Adrenal gland (tissue), 12 donors: Measurements from ENCODE around the gene VPS11. TPM values are rescaled to one million over a fixed set of nuclear protein-coding genes. Genes with fewer than 3 reads are reported as not detected.
A peak's percentile ranks its signal among the peaks of the same experiment; 100 is the strongest.

Source experiments
- DNase-seq, 7 donors: peaks; one replicate each; pipeline ENCODE4 v3.0.0-alpha.2; 2019 to 2020
- H3K27ac ChIP-seq, 5 donors: fragments of 200-600 bp; sonication (generic) in 4 of 5; 1 replicate in 3 of 5; 2 replicates in 2 of 5; pipeline versions ENCODE4 v1.5.1 to v1.8.0; 2016 to 2020; ENCODE audit warnings: mild to moderate bottlenecking in 1 of 5
- H3K27me3 ChIP-seq: fragments of 200-600 bp; 2 replicates; pipeline ENCODE4 v1.8.0; 2021
- H3K36me3 ChIP-seq, 2 donors: fragments of 200-600 bp; replicated peaks in 1 of 2; 1 replicate in 1 of 2; 2 replicates in 1 of 2; pipeline versions ENCODE4 v1.5.1 to v1.8.0; 2018 to 2022
- H3K4me1 ChIP-seq, 2 donors: fragments of 200-600 bp; replicated peaks in 1 of 2; 1 replicate in 1 of 2; 2 replicates in 1 of 2; pipeline versions ENCODE4 v1.5.1 to v1.8.0; 2018 to 2021
- H3K4me3 ChIP-seq, 4 donors: fragments of 200-600 bp; sonication (generic) in 3 of 4; one replicate each; pipeline ENCODE4 v1.5.1; 2016 to 2018
- H3K9me3 ChIP-seq, 3 donors: fragments of 200-600 bp; sonication (generic) in 1 of 3; replicated peaks in 1 of 3; 1 replicate in 2 of 3; 2 replicates in 1 of 3; pipeline versions ENCODE4 v1.5.1 to v1.8.0; 2016 to 2021
- POLR2A ChIP-seq, 2 donors: fragments of 450-650 bp; IDR thresholded peaks; one replicate each; pipeline ENCODE4 v1.6.1; 2017; ENCODE audit warnings: antibody characterized with exemption in 2 of 2, mild to moderate bottlenecking in 2 of 2, moderate library complexity in 1 of 2
- WGBS, 4 donors: extraction: QIAGEN DNeasy Blood & Tissue Kit in 2 of 4; methylation state at CpG; one replicate each; pipeline versions ENCODE4 v1.1.5 to v1.1.7; 2013 to 2017; 5-methylcytosine and 5-hydroxymethylcytosine counted together
- intact Hi-C, 2 donors: fragments of 100-400 bp; cut with DNase I; formaldehyde crosslinking; loops; one replicate each; pipeline versions ENCODE4 v1.14.1 to v1.15.0; 2022 to 2023
- polyA plus RNA-seq, 3 donors: library from polyadenylated mRNA; stranded (reverse); fragments of 200-250 nt in 2 of 3; fragments of 350-450 nt in 1 of 3; fragmentation: Illumina TruSeq in 1 of 3; extraction: RNeasy Lipid Tissue Mini Kit (QIAGEN cat#74804) in 1 of 3; gene quantifications; one replicate each; pipeline ENCODE4 v1.2.3, GENCODE V29; 2013 to 2014
- total RNA-seq, 9 donors: library from RNA; depleted of rRNA in 4 of 9; stranded (reverse); fragments of >200 nt in 4 of 9; fragments of 120-200 nt in 1 of 9; fragmentation: NEBNext Ultra II Directional in 1 of 9; extraction: Animal tissue kit (Norgen Biotek cat#: 25700) in 1 of 9; gene quantifications; one replicate each; pipeline versions ENCODE4 v1.1.0 to v1.2.4, GENCODE V29; 2013 to 2023
- TF ChIP-seq, protein P1 (sequence below), 6 experiments: fragments of 450-650 bp in 4 of 6; fragments of 200-600 bp in 2 of 6; sonication (generic) in 1 of 6; IDR thresholded peaks; 1 replicate in 5 of 6; 2 replicates in 1 of 6; pipeline versions ENCODE4 v1.5.1 to v1.8.0; 2016 to 2021; ENCODE audit warnings: antibody characterized with exemption in 6 of 6, mild to moderate bottlenecking in 2 of 6, moderate library complexity in 1 of 6
- donor health status: healthy with polysubstance abuse.
- donor health status: Bipolar disorder and iron deficiency.
- donor health status: DM: yes; HTN: yes; CAD: no.
- donor health status: DM: no; HTN: no; CAD: no.
- donor health status: DM: no; HTN: no; CAD: no.
- donor health status: DM: yes; HTN: yes; CAD: no.

Gene VPS11
- total and polyA plus RNA-seq, 12 donors = 32.8 to 146 (median 57.0) TPM

DNA sequence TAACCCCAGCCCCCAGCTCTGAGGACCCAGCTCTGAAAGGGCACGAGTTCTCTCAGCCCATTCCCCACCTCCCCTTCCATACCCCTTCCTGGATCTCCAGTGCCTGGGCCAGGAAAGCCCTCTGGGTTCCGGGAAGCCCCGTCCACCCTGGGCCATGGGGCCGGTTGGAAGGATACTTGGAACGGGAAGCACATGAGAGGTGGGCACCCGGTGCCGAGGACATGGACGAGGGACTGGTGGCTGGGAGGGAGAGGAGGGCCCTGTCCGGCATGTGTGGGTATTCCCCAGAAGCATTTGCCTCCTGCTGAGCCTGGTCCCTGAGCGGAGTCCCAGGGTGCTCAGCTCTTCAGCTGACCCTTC, 48.6 kb downstream of the VPS11 start:
- Histone ChIP-seq H3K27me3 (no peaks in the 10 kb centered on the region), H3K36me3 (peaks cover 0 to 39% of the 10 kb centered on the region in 2 donors), H3K27ac (peak overlapping the region in 3 of 5 donors; percentile 28 to 76 (median 64)), H3K4me3 (no peak overlapping the region), H3K4me1 (peaks cover 0 to 12% of the 10 kb centered on the region in 2 donors), H3K9me3 (no peaks in the 10 kb centered on the region)
- intact Hi-C loops = no loop called here
- WGBS, 4 donors = 71 to 88% (median 77%) methylated on average over 4 to 10 of the region's 10 CpGs
- DNase-seq = no peak
- TF ChIP-seq, protein P1, sequence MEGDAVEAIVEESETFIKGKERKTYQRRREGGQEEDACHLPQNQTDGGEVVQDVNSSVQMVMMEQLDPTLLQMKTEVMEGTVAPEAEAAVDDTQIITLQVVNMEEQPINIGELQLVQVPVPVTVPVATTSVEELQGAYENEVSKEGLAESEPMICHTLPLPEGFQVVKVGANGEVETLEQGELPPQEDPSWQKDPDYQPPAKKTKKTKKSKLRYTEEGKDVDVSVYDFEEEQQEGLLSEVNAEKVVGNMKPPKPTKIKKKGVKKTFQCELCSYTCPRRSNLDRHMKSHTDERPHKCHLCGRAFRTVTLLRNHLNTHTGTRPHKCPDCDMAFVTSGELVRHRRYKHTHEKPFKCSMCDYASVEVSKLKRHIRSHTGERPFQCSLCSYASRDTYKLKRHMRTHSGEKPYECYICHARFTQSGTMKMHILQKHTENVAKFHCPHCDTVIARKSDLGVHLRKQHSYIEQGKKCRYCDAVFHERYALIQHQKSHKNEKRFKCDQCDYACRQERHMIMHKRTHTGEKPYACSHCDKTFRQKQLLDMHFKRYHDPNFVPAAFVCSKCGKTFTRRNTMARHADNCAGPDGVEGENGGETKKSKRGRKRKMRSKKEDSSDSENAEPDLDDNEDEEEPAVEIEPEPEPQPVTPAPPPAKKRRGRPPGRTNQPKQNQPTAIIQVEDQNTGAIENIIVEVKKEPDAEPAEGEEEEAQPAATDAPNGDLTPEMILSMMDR (IDR thresholded peaks at IDR 0.05) = no peak
- no peak for TF ChIP-seq POLR2A (IDR thresholded peaks at IDR 0.05)

DNA sequence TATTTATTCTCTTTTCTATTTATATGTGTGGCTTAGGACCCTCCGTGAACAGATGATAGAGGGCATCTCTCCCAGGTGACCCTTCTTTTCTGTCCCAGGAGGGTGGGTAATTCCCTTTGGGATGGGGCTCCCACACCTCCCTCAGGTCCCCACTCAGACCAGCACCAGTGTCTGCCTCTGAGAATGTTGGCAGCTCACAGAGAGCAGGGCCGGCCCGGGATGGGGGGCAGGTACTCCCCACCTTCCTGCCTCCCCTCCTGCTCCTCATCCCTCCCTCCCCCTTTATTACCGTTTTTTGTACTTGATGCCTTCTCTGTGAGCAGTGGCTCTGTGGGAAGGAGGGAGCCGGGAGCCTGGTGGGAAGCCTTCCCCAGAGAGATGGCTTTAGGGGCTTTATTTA, 49.0 kb downstream of the VPS11 start:
- no peak for DNase-seq

DNA sequence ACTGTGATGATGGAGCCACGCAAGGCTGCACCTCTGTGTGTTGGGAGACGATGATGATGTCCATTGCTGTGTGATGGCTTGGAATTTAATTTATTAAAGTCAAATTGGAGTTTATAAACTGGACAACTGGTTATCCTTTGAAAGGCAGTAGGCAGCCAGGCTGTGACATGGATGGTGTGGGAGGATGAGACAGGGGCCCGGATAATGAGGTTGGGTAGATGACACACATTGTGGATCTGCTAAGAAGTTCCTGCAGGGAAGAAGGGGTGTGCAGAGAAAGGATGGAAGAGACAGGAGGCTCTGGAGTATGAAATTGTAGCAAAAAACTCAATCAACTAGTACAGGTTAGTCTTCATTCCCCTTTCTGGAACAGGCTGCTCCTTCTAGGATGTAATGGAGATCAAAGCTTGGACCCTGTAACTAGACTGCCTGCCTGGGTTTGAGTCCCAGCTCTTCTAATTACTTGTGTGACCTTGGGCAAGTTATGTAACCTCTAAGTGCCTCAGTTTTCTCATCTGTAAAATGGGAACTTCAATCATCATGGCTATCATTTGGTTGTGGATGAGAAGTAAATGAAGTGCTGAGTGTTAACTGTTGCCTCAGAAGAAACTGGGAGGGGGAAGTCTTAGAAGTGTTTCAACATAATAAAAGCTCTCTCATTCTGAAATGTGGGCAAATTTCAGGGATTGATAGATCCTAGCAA, 49.5 kb downstream of the VPS11 start:
- H3K4me3 ChIP-seq = no peak overlapping the region
- TF ChIP-seq POLR2A (IDR thresholded peaks at IDR 0.05) = no peak
- TF ChIP-seq, protein P1 (IDR thresholded peaks at IDR 0.05) = no peak
- DNase-seq = no peak
- peaks cover 0 to 30% of the 10 kb centered on the region in 2 donors for H3K36me3 ChIP-seq
- 89 to 95% (median 91%) methylated on average over 3 of the region's 3 CpGs for WGBS, 4 donors
- H3K27me3 ChIP-seq = no peaks in the 10 kb centered on the region
- H3K27ac ChIP-seq = no peak overlapping the region
- H3K4me1 ChIP-seq = peaks cover under 1 to 14% of the 10 kb centered on the region in 2 donors
- intact Hi-C loops = no loop called here
- no peaks in the 10 kb centered on the region for H3K9me3 ChIP-seq

More for the DNA sequence above, 49.0 kb downstream of the VPS11 start:
- intact Hi-C loops = no loop called here
- peaks cover 0 to 35% of the 10 kb centered on the region in 2 donors for H3K36me3 ChIP-seq
- 74 to 78% (median 76%) methylated on average over 5 of the region's 5 CpGs for WGBS, 4 donors
- no peaks in the 10 kb centered on the region for H3K9me3 ChIP-seq
- TF ChIP-seq, protein P1 (IDR thresholded peaks at IDR 0.05) = no peak
- no peak for TF ChIP-seq POLR2A (IDR thresholded peaks at IDR 0.05)
- no peak overlapping the region for H3K4me3 ChIP-seq
- H3K4me1 ChIP-seq = peaks cover 0 to 12% of the 10 kb centered on the region in 2 donors
- H3K27me3 ChIP-seq = no peaks in the 10 kb centered on the region
- H3K27ac ChIP-seq = peak overlapping the region in 3 of 5 donors; percentile 28 to 76 (median 64)

DNA sequence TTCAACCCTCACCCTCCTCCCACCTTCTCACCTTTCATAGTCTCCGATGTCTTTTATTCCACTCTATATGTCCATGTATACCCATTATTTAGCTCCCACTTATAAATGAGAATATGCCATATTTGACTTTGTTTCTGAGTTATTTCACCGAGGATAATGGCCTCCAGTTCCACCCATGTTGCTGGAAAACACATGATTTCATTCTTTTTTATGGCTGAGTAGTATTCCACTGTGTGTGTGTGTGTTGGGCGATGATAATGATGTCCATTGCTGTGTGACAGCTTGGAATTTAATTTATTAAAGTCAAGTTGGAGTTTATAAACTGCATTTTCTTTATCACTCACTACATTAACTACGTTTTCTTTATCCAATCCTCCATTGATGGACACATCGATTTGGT, 50.6 kb downstream of the VPS11 start:
- WGBS, 4 donors = 95 to 97% (median 96%) methylated on average over 5 of the region's 5 CpGs
- Histone ChIP-seq H3K9me3 (no peaks in the 10 kb centered on the region), H3K4me3 (no peak overlapping the region), H3K27me3 (no peaks in the 10 kb centered on the region), H3K36me3 (peaks cover 0 to 20% of the 10 kb centered on the region in 2 donors), H3K4me1 (peaks cover 5 to 24% of the 10 kb centered on the region in 2 donors), H3K27ac (no peak overlapping the region)
- intact Hi-C loops = no loop called here
- no peak for TF ChIP-seq POLR2A (IDR thresholded peaks at IDR 0.05)
- no peak for DNase-seq

DNA sequence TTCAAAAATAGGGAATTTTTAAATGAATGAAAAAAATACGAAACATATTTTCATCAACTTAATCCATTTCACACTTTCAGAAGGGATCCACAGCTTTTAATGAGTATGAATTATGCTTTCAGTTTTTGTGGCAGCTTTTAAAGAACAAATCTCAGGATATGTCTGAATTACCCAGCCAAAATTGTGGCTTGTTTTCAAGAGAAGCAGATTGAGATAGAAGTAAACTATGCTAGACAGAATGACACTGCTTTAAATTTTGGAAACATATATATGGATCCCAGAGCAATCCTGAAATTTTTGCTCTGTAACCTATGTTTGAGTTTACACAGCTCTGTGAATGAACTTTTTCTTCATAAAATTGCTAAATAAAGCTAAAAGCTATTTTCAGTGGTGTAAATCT, 51.3 kb downstream of the VPS11 start:
- DNase-seq = no peak
- Histone ChIP-seq H3K9me3 (no peaks in the 10 kb centered on the region), H3K4me1 (peaks cover 5 to 24% of the 10 kb centered on the region in 2 donors), H3K27ac (no peak overlapping the region), H3K27me3 (no peaks in the 10 kb centered on the region), H3K4me3 (no peak overlapping the region), H3K36me3 (peaks cover 0 to 18% of the 10 kb centered on the region in 2 donors)
- WGBS, 4 donors = 89 to 95% (median 92%) methylated on average over 1 of the region's 1 CpG
- TF ChIP-seq POLR2A (IDR thresholded peaks at IDR 0.05) = no peak
- TF ChIP-seq, protein P1 (IDR thresholded peaks at IDR 0.05) = no peak
- intact Hi-C loops = no loop called here
